Measurements from ENCODE around the gene INSL3.
A peak's percentile ranks its signal among the peaks of the same experiment; 100 is the strongest.

The INSL3 gene

GRCh38 chr19:17854061-17854460 is 32.7 kb upstream of the INSL3 start:
- no peak overlapping the region for H3K27ac ChIP-seq
- H3K4me3 ChIP-seq (ENCODE audit: low read depth, low read length), result no peak overlapping the region
- TF ChIP-seq, protein P1, sequence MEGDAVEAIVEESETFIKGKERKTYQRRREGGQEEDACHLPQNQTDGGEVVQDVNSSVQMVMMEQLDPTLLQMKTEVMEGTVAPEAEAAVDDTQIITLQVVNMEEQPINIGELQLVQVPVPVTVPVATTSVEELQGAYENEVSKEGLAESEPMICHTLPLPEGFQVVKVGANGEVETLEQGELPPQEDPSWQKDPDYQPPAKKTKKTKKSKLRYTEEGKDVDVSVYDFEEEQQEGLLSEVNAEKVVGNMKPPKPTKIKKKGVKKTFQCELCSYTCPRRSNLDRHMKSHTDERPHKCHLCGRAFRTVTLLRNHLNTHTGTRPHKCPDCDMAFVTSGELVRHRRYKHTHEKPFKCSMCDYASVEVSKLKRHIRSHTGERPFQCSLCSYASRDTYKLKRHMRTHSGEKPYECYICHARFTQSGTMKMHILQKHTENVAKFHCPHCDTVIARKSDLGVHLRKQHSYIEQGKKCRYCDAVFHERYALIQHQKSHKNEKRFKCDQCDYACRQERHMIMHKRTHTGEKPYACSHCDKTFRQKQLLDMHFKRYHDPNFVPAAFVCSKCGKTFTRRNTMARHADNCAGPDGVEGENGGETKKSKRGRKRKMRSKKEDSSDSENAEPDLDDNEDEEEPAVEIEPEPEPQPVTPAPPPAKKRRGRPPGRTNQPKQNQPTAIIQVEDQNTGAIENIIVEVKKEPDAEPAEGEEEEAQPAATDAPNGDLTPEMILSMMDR (IDR thresholded peaks at IDR 0.05), result no peak
- no peak overlapping the region for H3K9ac ChIP-seq
- H3K79me2 ChIP-seq, result no peaks in the 10 kb centered on the region
- H3K4me1 ChIP-seq, result no peaks in the 10 kb centered on the region
- H3K27me3 ChIP-seq (ENCODE audit: control insufficient read depth, insufficient read depth, low read length), result no peaks in the 10 kb centered on the region
- no peaks in the 10 kb centered on the region for H3K36me3 ChIP-seq (ENCODE audit: control insufficient read depth, insufficient read depth, low read length)
- H3K4me2 ChIP-seq (ENCODE audit: low read length), result no peak overlapping the region
- H3K9me3 ChIP-seq (ENCODE audit: control insufficient read depth, low read length), result no peaks in the 10 kb centered on the region
- no peak overlapping the region for H2AFZ ChIP-seq

- Histone ChIP-seq H3K27me3 (ENCODE audit: control insufficient read depth, insufficient read depth, low read length) (no peaks in the 10 kb centered on the region), H3K4me1 (no peaks in the 10 kb centered on the region), H3K9me3 (ENCODE audit: control insufficient read depth, low read length) (no peaks in the 10 kb centered on the region), H3K36me3 (ENCODE audit: control insufficient read depth, insufficient read depth, low read length) (no peaks in the 10 kb centered on the region), H3K79me2 (no peaks in the 10 kb centered on the region), H3K4me2 (ENCODE audit: low read length) (no peak overlapping the region), H3K9ac (no peak overlapping the region), H3K27ac (no peak overlapping the region), H3K4me3 (ENCODE audit: low read depth, low read length) (no peak overlapping the region), H2AFZ (no peak overlapping the region)
- TF ChIP-seq, protein P1 (IDR thresholded peaks at IDR 0.05), result no peak
Observed at GRCh38 chr19:17848595-17849292, 27.4 kb upstream of the INSL3 start.

DNA sequence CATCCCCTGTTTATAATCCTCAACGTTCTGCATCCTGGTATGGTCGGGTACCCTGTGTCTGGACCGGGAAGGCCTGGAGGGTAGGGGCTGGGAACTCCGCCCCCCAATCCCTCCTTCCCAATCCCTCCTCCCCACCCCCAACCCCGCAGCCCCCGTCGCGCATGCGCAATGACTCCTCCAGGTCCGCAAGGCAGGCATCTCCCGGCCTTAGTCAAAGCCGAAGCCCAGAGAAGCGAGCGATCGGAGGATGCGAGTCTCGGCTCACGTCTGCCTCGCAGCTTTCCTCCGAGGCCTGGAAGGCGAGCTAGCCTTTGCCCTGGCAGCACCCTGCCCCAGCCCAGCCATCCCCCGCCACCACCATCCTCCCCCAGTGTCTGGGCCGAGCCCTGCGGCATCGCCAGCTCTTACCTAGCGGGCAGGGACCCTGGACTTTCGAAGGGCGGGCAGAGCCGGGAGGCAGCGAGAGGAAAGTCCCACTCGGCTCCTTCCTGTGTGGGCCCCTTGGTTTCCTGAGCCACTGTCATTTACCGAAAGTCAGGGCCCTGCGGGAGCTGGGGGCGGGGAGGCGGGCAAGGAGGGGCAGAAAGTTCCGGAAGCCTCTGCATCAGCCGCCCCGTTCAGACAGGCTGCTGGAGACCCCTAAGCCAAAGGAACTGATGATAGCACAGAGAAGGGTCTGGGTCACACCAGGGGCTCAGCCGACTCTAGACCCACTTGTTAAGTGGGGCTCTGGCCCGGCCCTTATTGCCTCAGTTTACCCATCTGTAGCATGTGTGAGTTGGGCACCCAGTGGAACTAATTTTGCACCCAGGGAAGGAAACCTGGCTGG is 26.4 kb upstream of the INSL3 start, which contains the start of gene JAK3:
JAK3 (minus strand) TSS at position 445 of the 829 bp plus-strand sequence. CDS start 3,565 bp downstream, outside the sequence.
- H3K27me3 ChIP-seq (ENCODE audit: control insufficient read depth, insufficient read depth, low read length), result no peaks in the 10 kb centered on the region
- TF ChIP-seq, protein P1 (IDR thresholded peaks at IDR 0.05), result no peak
- H3K4me3 ChIP-seq (ENCODE audit: low read depth, low read length), result peak within 1 kb of the TSS; percentile 31
- peak within 1 kb of the TSS; percentile 65 for H2AFZ ChIP-seq
- H3K9me3 ChIP-seq (ENCODE audit: control insufficient read depth, low read length), result no peaks in the 10 kb centered on the region
- no peaks in the 10 kb centered on the region for H3K4me1 ChIP-seq
- no peak within 1 kb of the TSS for H3K4me2 ChIP-seq (ENCODE audit: low read length)
- no peak within 1 kb of the TSS for H3K9ac ChIP-seq
- H3K36me3 ChIP-seq (ENCODE audit: control insufficient read depth, insufficient read depth, low read length), result no peaks in the 10 kb centered on the region
- H3K79me2 ChIP-seq, result no peaks in the 10 kb centered on the region
- H3K27ac ChIP-seq, result peak within 1 kb of the TSS; percentile 48

- Histone ChIP-seq H3K27me3 (ENCODE audit: control insufficient read depth, insufficient read depth, low read length) (no peaks in the 10 kb centered on the region), H2AFZ (no peak overlapping the region), H3K27ac (no peak overlapping the region), H3K4me1 (no peaks in the 10 kb centered on the region), H3K9me3 (ENCODE audit: control insufficient read depth, low read length) (no peaks in the 10 kb centered on the region), H3K79me2 (no peaks in the 10 kb centered on the region), H3K9ac (no peak overlapping the region), H3K4me3 (ENCODE audit: low read depth, low read length) (no peak overlapping the region), H3K4me2 (ENCODE audit: low read length) (no peak overlapping the region), H3K36me3 (ENCODE audit: control insufficient read depth, insufficient read depth, low read length) (no peaks in the 10 kb centered on the region)
- TF ChIP-seq, protein P1 (IDR thresholded peaks at IDR 0.05), result no peak
Observed at GRCh38 chr19:17846146-17846545, 24.8 kb upstream of the INSL3 start.

Data from parathyroid adenoma (tissue), 2 donors.